Glomerular visceral epithelial cell (primary cell): ENCODE results near the gene KRTAP3-1.
A peak's percentile ranks its signal among the peaks of the same experiment; 100 is the strongest.
"Not testable (repeated sequence)": the region's sequence is repeated elsewhere in the genome, so short reads cannot be mapped to it uniquely, and the experiment has no call there.

Experiments used
- DNase-seq: peaks from one replicate; pipeline ENCODE4 v3.0.0-alpha.2; 2016; ENCODE audit errors: extremely low spot score

Gene KRTAP3-1

DNA sequence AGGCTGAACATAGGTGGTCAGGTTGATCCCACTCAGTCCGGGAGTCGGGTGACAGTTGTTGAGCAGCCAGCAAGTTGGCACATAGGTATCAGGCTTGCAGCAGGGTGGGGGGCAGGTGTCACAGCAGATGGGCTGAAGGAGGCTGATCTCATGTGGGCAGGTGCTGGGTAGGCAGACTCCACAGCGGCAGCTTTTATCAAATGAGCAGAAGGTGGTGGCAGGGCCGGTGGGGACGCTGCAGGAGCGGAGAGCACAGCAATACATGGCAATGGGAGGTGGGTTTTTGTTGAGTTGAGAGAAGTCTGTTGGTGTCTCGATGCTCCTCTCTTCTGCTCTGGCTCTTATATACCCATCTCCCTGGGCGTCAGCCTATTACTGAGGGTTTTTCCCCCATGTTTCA is at the start of gene KRTAP3-1:
TSS of gene KRTAP3-1 (minus strand) at position 318 of the 400 bp plus-strand sequence. CDS start at position 264, 54 bp downstream.
- DNase-seq, result no peak

DNA sequence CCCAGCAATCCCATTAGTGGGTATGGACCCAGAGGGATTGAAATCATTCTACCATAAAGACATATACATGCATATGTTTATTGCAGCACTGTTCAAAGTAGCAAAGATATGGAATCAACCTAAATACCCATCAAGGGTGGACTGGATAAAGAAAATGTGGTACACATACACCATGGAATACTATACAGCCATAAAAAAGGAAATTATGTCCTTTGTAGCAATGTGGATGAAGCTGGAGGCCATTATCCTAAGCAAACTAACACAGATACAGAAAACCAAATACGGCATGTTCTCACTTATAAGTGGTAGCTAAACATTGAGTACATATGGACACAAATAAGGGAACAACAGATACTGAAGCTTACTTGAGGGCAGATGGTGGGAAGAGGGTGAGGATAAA is 48.6 kb upstream of the KRTAP3-1 start:
- no peak for DNase-seq

DNA sequence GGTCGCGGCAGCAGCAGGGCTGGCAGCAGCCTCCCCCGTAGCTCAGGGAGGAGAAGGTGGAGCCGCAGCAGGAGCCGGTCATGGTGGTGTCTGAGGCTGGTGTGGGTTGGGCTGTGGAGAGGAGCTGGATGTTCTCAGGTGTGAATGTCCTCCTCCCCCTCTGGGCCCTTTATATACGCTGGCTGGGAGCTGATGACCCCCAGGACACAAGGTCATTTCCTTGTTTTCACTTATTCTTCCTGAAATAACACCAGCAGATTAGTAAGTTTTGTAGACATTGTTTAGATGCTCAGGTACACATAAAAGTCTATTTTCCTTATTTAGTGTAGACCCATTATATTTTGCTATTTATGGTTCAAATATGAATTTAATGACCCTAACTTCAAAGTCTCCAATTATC is 46.2 kb upstream of the KRTAP3-1 start, which contains the start of gene KRTAP2-2:
TSS of gene KRTAP2-2 (minus strand) at position 101 of the 400 bp plus-strand sequence. CDS start at position 82, 19 bp downstream.
- DNase-seq, result not testable (repeated sequence)

DNA sequence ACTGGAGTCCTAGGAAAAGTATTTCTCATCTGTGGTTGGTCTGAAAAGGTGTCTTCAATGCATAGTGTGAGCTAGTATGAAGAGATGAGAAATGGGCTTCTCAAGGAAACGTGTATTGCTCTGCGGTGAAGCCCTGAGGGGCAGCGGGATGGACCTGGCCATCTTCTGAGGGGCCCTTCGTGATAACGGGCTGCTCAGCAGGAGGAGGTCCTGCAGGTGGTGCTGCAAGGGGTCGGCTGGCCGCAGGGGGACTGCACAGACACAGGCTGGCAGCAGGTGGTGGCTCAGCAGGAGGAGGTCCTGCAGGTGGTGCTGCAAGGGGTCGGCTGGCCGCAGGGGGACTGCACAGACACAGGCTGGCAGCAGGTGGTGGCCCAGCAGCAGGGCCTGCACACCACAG is 45.6 kb upstream of the KRTAP3-1 start:
- not testable (repeated sequence) for DNase-seq

DNA sequence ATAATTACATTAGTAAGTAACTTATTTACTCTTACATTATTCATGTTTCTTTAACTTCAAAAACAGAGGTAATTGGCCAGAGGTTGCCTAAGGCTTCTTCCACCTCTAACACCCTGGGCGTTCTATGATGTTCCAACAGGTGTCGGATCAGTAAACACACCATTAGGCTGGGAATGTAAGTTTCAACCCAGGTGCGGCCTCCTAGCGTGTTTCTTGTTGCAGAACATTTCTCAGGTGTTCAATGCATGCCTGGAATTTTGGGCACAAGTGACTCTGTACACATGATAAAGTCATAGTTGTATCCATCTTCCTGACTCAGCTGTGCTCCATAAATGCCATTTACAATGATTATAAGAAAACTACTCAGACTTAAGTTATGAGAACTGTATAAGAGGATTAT is 45.1 kb upstream of the KRTAP3-1 start:
- DNase-seq, result no peak

DNA sequence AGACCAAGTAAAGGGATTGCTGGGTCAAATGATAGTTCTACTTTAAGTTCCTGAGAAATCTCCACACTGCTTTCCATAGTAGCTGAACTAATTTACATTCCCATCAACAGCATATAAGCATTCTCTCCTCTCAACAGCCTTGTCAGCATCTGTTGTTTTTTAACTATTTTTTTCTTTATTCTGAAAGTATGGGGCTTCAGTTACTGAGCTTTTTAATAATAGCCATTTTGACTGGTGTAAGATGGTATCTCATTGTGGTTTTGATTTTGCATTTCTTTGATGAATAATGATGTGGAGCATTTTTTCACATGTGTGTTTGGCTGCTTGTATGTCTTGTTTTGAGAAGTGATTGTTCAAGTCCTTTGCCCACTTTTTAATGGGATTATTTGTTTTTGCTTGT is 43.6 kb upstream of the KRTAP3-1 start:
- DNase-seq, result no peak

DNA sequence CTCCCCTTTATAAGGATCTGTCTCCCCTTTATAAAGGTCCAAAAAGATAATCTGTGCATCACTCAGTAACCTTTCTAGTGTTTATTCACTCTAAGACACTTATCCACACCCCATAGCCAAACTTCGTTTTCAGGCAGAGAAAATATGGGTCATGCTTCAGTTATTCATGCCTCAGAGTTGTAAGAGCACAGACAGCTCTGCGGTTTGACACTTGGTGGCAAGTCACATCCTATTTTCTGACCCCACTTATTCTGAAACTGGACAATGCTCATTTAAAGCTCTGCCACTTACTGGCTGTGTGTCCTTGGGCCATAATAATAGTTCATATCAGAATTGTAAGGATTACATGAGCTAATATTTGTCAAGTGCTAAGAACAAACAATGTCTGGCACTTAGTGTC is 40.2 kb upstream of the KRTAP3-1 start:
- DNase-seq, result peak; percentile 71

DNA sequence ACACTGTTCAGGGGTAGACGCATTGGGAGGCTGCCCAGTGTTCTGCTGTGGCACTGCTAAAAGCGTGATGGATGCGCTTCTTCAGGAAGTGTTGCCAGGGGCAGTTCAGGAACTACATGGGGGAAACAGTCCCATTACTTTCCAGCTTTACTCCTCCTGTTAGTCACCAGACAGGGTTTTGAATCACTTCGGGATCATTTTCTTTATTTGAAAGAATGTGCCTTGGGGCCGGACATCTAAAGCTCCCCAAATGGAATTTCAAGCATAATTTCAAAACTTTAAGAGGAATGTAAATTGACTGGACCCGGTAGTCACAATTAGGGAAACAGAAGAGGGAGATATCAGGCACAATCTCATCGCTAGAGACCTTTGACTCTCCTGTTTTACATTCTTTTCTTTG is 39.5 kb upstream of the KRTAP3-1 start:
- no peak for DNase-seq

DNA sequence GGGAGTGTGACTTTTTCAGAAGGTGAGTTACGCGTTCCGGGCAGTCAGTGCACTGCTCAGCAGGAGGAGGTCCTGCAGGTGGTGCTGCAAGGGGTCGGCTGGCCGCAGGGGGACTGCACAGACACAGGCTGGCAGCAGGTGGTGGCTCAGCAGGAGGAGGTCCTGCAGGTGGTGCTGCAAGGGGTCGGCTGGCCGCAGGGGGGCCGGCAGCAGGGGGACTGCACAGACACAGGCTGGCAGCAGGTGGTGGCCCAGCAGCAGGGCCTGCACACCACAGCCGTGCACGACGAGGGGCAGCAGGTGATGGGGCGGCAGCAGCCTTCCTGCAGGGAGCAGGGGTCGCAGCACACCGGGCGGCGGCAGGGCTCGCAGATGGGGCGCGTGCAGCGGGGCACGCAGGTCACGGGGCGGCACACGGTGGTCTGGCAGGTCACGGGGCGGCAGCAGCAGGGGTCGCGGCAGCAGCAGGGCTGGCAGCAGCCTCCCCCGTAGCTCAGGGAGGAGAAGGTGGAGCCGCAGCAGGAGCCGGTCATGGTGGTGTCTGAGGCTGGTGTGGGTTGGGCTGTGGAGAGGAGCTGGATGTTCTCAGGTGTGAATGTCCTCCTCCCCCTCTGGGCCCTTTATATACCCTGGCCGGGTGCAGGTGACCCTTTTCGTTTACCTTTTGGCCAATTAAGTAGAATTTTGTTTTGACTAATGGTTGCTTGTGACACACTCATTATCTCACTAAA is 38.0 kb upstream of the KRTAP3-1 start, which contains the start of gene KRTAP2-1:
TSS of gene KRTAP2-1 (minus strand) at position 582 of the 731 bp plus-strand sequence. CDS start at position 533, 49 bp downstream.
- not testable (repeated sequence) for DNase-seq

DNA sequence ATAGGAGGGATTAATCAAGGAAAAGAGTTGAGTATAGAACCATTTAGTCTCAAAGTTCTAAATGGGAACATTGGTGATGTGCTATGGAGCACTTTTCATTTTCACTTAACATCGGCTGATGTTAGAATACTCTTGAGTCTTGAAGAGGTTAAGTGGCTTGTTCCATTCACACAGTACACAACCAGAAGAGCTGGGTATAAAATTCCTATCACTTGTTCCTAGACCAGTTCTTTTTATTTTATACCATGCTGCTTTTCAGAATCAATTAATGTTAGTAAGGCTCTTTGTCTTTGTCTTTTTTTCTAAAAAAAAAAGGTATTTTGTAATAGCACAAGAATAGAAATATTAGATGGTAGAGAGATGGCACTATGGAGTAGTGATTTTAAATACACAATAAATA is 34.0 kb upstream of the KRTAP3-1 start:
- DNase-seq, result no peak

DNA sequence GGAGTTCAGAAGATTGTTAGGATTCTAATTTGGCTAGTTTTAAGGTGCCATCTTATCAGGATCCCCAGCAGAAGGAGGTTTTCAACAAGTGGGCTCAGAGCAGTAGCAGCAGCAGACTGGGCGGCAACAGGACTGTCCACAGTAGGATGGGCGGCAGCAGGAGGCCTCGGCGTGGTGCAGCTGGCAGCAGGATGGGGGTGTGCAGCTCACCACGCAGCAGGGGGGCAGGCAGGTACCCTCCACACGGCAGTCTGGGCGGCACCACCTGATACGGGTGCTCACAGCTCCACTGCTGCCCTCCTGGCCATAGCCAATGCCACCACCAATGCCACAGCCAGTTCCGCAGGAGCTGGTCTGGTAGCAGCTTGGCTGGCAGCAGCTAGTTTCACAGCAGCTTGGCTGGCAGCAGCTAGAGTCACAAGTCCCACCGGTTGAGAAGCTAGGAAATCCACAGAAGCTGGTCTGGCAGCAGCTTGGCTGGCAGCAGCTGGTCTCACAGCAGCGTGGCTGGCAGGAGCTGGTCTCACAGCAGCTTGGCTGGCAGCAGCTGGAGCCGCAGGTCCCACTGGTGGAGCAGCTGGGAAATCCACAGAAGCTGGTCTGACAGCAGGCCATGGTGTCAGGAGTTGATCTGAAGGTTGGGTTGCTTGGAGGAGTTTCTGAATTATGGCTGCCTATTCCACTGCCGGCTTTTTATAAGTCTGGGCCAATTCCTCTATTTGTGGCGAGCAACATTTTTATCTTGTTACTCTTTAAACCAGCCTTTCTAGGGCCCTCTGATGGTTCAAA is 32.0 kb upstream of the KRTAP3-1 start, which contains the start of gene KRTAP1-1:
TSS of gene KRTAP1-1 (minus strand) at position 668 of the 789 bp plus-strand sequence. CDS start at position 615, 53 bp downstream.
- DNase-seq, result not testable (repeated sequence)

DNA sequence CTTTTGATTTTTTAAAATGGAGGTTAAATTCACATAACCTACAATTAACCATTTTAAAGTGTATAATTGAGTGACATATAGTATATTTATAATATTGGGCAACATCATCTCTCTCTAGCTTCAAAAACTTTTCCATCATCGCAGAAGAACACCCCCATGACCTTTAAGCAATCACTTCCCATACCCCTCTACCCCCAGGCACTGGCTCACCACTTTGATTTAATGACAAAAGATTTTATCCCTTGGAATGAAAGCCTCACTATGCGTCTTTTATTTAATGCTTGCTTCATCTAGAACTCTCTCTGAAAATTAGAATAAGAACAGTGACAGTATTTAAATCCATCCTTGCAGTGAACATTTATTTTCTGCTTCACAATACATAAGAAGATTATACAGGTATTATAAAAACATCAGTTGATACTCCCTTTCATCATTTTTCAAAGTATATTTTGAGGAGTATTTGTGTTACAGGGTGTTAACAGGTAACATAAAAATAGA is 29.0 kb upstream of the KRTAP3-1 start:
- no peak for DNase-seq

DNA sequence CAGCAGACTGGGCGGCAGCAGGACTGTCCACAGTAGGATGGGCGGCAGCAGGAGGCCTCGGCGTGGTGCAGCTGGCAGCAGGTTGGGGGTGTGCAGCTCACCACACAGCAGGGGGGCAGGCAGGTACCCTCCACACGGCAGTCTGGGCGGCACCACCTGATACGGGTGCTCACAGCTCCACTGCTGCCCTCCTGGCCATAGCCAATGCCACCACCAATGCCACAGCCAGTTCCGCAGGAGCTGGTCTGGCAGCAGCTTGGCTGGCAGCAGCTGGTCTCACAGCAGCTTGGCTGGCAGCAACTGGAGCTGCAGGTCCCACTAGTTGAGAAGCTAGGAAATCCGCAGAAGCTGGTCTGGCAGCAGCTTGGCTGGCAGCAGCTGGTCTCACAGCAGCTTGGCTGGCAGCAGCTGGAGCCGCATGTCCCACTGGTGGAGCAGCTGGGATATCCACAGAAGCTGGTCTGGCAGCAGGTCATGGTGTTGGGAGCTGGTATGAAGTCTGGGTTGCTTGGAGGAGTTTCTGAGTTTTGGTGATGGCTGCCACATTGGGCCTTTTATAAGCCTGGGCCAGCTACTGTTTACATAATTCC is 25.5 kb upstream of the KRTAP3-1 start, which contains the start of gene KRTAP1-3:
TSS of gene KRTAP1-3 (minus strand) at position 529 of the 590 bp plus-strand sequence. CDS start at position 476, 53 bp downstream.
- DNase-seq, result not testable (repeated sequence)

DNA sequence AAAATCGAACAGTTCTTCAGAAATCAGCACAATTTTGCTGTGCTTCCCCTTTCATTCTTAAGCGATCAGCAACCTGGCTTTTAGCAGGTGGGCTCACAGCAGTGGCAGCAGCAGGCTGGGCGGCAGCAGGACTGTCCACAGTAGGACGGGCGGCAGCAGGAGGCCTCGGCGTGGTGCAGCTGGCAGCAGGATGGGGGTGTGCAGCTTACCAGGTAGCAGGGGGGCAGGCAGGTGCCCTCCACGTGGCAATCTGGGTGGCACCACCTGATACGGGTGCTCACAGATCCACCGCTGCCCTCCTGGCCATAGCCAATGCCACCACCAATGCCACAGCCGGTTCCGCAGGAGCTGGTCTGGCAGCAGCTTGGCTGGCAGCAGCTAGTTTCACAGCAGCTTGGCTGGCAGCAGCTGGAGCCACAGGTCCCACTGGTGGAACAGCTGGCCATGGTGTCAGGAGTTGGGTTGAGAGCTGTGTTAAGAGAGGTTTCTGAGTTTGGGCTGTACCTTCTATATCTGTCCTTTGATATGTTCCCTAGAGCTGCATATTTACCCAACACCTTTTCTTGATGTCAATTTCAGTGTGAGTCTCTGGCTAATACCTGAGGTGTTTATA is 20.8 kb upstream of the KRTAP3-1 start, which contains the start of gene KRTAP1-4:
TSS of gene KRTAP1-4 (minus strand) at position 563 of the 613 bp plus-strand sequence. CDS start at position 446, 117 bp downstream.
- DNase-seq, result no peak

DNA sequence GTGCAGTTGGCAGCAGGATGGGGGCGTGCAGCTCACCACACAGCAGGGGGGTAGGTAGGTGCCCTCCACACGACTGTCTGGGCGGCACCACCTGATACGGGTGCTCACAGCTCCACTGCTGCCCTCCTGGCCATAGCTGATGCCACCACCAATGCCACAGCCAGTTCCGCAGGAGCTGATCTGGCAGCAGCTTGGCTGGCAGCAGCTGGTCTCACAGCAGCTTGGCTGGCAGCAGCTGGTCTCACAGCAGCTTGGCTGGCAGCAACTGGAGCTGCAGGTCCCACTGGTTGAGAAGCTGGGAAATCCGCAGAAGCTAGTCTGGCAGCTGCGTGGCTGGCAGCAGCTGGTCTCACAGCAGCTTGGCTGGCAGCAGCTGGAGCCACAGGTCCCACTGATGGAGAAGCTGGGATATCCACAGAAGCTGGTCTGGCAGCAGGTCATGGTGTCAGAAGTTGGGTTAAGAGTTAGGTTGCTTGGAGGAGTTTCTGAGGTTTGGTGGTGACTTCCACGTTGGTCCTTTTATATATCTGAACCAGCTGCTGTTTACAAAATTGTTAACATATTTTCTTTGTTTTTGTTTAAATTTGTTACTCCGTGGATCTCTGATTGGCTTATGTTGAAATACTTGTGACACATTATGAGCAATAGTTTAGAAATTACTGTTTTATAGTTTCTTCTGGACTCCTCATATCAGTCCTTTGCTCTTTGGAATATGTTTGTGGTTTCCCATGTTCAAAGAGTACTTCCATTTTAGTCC is 18.0 kb upstream of the KRTAP3-1 start, which contains the start of gene KRTAP1-5:
TSS of gene KRTAP1-5 (minus strand) at position 494 of the 757 bp plus-strand sequence. CDS start at position 441, 53 bp downstream.
- DNase-seq, result no peak

DNA sequence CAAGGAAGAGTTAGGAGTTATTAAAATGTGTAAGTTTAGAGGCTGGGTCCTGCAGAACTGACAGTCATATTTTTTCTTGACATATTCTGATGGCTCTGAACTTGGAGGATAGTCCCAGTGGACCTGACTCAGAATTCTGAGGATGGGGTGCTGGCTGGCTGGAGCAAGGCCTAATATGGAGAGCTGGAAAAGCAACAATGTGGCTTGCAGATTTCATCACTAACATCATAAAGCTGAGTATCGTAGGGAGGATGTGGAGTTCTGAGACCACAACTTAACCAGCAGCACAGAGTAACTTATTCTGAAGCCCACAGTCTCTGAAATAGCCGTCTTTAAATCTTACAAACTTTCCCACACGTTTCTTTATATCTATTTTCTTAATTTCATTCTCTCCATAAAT is 15.8 kb upstream of the KRTAP3-1 start:
- no peak for DNase-seq

DNA sequence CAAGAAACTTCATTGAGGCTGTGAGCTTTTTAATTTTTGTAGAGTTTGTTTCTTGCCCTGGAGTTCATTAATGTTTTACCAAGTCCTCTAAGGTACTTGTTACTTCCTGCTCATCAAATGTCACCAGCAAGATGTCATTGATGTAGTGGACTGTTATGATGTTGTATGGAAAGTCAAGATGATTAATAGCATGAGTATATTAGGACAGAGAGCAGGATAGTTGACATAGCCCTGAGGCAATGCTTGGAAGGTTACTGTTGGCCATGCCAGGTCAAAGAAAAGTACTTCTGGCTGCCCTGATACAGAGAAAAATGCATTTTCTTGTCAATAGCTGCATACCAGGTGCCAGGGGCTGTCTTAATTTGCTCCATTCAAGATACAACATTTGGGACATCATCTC is 11.4 kb upstream of the KRTAP3-1 start:
- no peak for DNase-seq

DNA sequence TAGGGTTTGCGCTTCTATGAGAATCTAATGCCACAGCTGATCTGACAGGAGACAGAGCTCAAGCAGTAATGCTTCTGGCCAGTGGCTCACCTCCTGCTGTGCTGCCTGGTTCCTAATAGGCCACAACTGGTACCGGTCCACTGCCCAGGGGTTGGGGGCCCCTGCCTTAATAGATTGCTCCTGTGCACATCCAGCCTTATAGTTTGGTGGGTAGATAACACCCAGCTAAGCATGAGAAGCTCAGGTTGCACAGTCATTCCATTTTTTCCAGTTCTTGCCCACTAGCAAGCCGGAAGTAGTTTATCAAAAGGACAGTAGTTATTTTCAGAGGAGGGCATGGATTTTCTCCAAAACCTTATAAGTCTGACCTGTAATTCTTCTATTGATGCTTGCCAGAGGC is 10.5 kb upstream of the KRTAP3-1 start:
- no peak for DNase-seq

DNA sequence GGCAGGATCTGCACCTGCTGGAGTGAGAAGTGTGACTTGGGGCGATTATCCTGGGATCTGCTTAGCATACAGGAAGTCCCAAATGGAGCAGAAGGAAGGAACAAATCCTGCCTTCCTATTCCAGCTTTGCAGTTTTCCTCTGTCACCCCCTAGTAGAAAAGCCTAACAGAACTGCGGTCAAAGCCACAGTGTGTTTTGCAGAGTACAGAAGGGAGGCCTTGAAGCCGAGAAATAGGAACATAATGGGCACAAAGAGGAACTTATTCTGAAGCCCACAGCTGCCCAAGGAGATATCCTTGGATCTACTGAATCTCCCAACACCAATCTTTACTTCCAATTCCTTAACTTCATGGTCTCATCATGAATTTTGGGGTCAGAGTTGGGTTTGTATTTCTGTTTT is 9.6 kb upstream of the KRTAP3-1 start:
- DNase-seq, result no peak

DNA sequence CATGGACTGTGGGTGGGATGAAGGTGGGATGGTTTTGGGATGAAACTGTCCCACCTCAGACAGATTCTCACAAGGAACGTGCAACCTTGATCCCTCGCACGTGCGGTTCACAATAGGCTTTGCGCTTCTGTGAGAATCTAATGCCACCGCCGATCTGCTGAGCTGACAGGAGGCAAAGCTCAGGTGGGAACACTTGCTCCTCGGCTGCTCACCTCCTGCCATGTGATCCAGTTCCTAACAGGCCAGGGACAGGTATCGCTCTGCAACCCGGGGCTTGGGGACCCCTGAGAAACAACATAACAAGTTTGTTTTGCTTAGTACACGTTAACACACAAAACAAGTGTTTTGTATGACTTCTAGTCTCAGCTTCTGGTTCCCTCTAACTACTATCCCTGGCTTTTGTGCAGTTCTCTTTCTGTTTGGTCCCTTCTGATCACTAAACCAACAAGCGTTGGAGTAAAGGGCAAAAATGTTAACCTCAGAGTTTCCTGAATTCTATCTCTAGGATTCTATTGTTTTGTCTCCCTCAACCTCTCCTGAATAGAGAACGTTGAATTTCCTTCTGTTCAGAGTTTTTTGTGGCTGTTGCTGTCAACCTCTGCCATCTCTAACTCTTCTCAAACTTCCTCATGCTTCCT is 7.8 kb upstream of the KRTAP3-1 start:
- DNase-seq, result no peak
